IMR-90 (cell line): ENCODE results near the gene RABGAP1. TPM values are rescaled to one million over a fixed set of nuclear protein-coding genes. Genes with fewer than 3 reads are reported as not detected.

ENCODE experiments used
- ATAC-seq: fragments of 200-7000 bp; cut with Tn5 transposase; 2 replicates; pipeline ENCODE4 v1.9.1; 2020; ENCODE audit warnings: low read depth, mild to moderate bottlenecking, moderate library complexity
- BruUV-seq: library from RNA; stranded (reverse); fragments of 400-500 nt; replicated peaks from 2 replicates; lab custom pipeline; 2021; lab: Mats Ljungman, UMichigan
- CTCF ChIA-PET: fragments of 300-600 bp; formaldehyde crosslinking; extraction: SDS; loops from one replicate; lab custom pipeline; 2021; ENCODE audit warnings: antibody characterized with exemption; lab: Yijun Ruan, JAX
- POLR2A ChIA-PET: fragments of 300-600 bp; sonication (Branson Sonifier 250); formaldehyde crosslinking; loops from one replicate; lab custom pipeline; 2022; ENCODE audit warnings: antibody characterized with exemption; ENCODE audit not compliant: unreplicated experiment; lab: Charles Lee
- DNase-seq: peaks from one replicate; pipeline ENCODE4 v3.0.0; 2013
- H2AFZ ChIP-seq: replicated peaks from 2 replicates; pipeline ENCODE3; 2013; ENCODE audit warnings: low read length, mild to moderate bottlenecking; ENCODE audit not compliant: poor library complexity
- H2AK5ac ChIP-seq: 2 replicates; pipeline ENCODE4 v1.6.1; 2013; ENCODE audit warnings: low read depth, low read length, inconsistent platforms
- H2AK9ac ChIP-seq: replicated peaks from 2 replicates; pipeline ENCODE3; 2013; ENCODE audit warnings: mild to moderate bottlenecking, low read depth, low read length, moderate library complexity; ENCODE audit not compliant: poor library complexity
- H2BK120ac ChIP-seq: 2 replicates; pipeline ENCODE4 v1.6.1; 2013; ENCODE audit warnings: low read depth, low read length, inconsistent platforms
- H2BK15ac ChIP-seq: 3 replicates; pipeline ENCODE4 v1.6.1; 2013; ENCODE audit warnings: low read depth, low read length, inconsistent platforms
- H2BK20ac ChIP-seq: 2 replicates; pipeline ENCODE4 v1.6.1; 2013; ENCODE audit warnings: low read depth, mild to moderate bottlenecking, inconsistent platforms, low read length, moderate library complexity
- H2BK5ac ChIP-seq: 2 replicates; pipeline ENCODE4 v1.6.1; 2013; ENCODE audit warnings: mild to moderate bottlenecking, low read depth, low read length, inconsistent platforms; ENCODE audit not compliant: poor library complexity, severe bottlenecking
- H3K14ac ChIP-seq: replicated peaks from 2 replicates; pipeline ENCODE4 v1.6.1; 2013; ENCODE audit warnings: low read depth, low read length, inconsistent platforms
- H3K18ac ChIP-seq: 2 replicates; pipeline ENCODE4 v1.6.1; 2013; ENCODE audit warnings: low read depth, low read length, control low read depth
- H3K23ac ChIP-seq: 2 replicates; pipeline ENCODE4 v1.6.1; 2013; ENCODE audit warnings: low read depth, low read length, inconsistent platforms
- H3K27ac ChIP-seq: 2 replicates; pipeline ENCODE4 v1.5.1; 2013; ENCODE audit warnings: mild to moderate bottlenecking, control low read depth, low read length; ENCODE audit not compliant: insufficient read depth
- H3K27me3 ChIP-seq: 2 replicates; pipeline ENCODE4 v1.6.1; 2013; ENCODE audit warnings: low read length; ENCODE audit not compliant: control insufficient read depth, insufficient read depth
- H3K36me3 ChIP-seq: 2 replicates; pipeline ENCODE4 v1.6.1; 2013; ENCODE audit warnings: low read length, mixed read lengths; ENCODE audit not compliant: control insufficient read depth, insufficient read depth
- H3K4ac ChIP-seq: 2 replicates; pipeline ENCODE4 v1.6.1; 2013; ENCODE audit warnings: low read depth, low read length, inconsistent platforms
- H3K4me1 ChIP-seq: 2 replicates; pipeline ENCODE4 v1.6.1; 2013; ENCODE audit warnings: low read length, mixed read lengths; ENCODE audit not compliant: control insufficient read depth, insufficient read depth
- H3K4me2 ChIP-seq: 2 replicates; pipeline ENCODE4 v1.6.1; 2013; ENCODE audit warnings: low read depth, mild to moderate bottlenecking, control low read depth, low read length, moderate library complexity
- H3K4me3 ChIP-seq: 2 replicates; pipeline ENCODE4 v1.5.1; 2013; ENCODE audit warnings: low read depth, mild to moderate bottlenecking, control low read depth, low read length, moderate library complexity; ENCODE audit not compliant: insufficient read depth
- H3K56ac ChIP-seq: 2 replicates; pipeline ENCODE4 v1.6.1; 2013; ENCODE audit warnings: low read length, inconsistent platforms; ENCODE audit not compliant: insufficient read depth; ENCODE audit errors: extremely low read depth
- H3K79me1 ChIP-seq, 2 experiments: 2 replicates each; pipeline ENCODE4 v1.6.1; 2013; ENCODE audit warnings: low read length in 2 of 2, inconsistent platforms in 1 of 2, low read depth in 1 of 2
- H3K9ac ChIP-seq: 2 replicates; pipeline ENCODE4 v1.6.1; 2013; ENCODE audit warnings: low read depth, low read length, control low read depth
- H3K9me1 ChIP-seq: 2 replicates; pipeline ENCODE4 v1.6.1; 2013; ENCODE audit warnings: low read length, inconsistent platforms; ENCODE audit not compliant: insufficient read depth
- H3K9me3 ChIP-seq: 2 replicates; pipeline ENCODE4 v1.6.1; 2013; ENCODE audit warnings: low read length; ENCODE audit not compliant: control insufficient read depth, insufficient read depth
- H4K20me1 ChIP-seq: 2 replicates; pipeline ENCODE4 v1.6.1; 2013; ENCODE audit warnings: low read length, inconsistent platforms; ENCODE audit not compliant: insufficient read depth
- H4K5ac ChIP-seq: 2 replicates; pipeline ENCODE4 v1.6.1; 2013; ENCODE audit warnings: mild to moderate bottlenecking, low read depth, low read length, control low read depth
- H4K8ac ChIP-seq, 2 experiments: 2 replicates each; pipeline ENCODE4 v1.6.1; 2013; ENCODE audit warnings: low read depth in 2 of 2, low read length in 2 of 2, control low read depth in 1 of 2, inconsistent platforms in 1 of 2
- H4K91ac ChIP-seq: 2 replicates; pipeline ENCODE4 v1.6.1; 2013; ENCODE audit warnings: low read depth, low read length, inconsistent platforms; ENCODE audit not compliant: insufficient read depth
- CEBPB ChIP-seq: IDR thresholded peaks from 2 replicates; pipeline ENCODE4 v1.6.1; 2012; ENCODE audit warnings: low read depth, low read length, improper control_type of control experiment
- CHD1 ChIP-seq: IDR thresholded peaks from 2 replicates; pipeline ENCODE4 v1.6.1; 2012; ENCODE audit warnings: low read depth, low read length, improper control_type of control experiment
- FOS ChIP-seq: fragments of 150-350 bp; IDR thresholded peaks from 2 replicates; pipeline ENCODE4 v1.6.1; 2016; ENCODE audit warnings: low read depth, low read length
- MAZ ChIP-seq: IDR thresholded peaks from 2 replicates; pipeline ENCODE4 v1.6.1; 2012; ENCODE audit warnings: low read depth, mild to moderate bottlenecking, low read length, improper control_type of control experiment, moderate library complexity, borderline replicate concordance
- MXI1 ChIP-seq: IDR thresholded peaks from 2 replicates; pipeline ENCODE4 v1.6.1; 2012; ENCODE audit warnings: low read depth, mild to moderate bottlenecking, low read length, moderate library complexity, borderline replicate concordance
- POLR2A ChIP-seq: IDR thresholded peaks from 2 replicates; pipeline ENCODE4 v1.6.1; 2012; ENCODE audit warnings: mild to moderate bottlenecking, low read depth, low read length
- RAD21 ChIP-seq: IDR thresholded peaks from 2 replicates; pipeline ENCODE4 v1.6.1; 2012; ENCODE audit warnings: low read length, improper control_type of control experiment
- RCOR1 ChIP-seq: IDR thresholded peaks from 2 replicates; pipeline ENCODE4 v1.6.1; 2012; ENCODE audit warnings: mild to moderate bottlenecking, low read length, improper control_type of control experiment; ENCODE audit not compliant: insufficient replicate concordance
- RFX5 ChIP-seq: IDR thresholded peaks from 2 replicates; pipeline ENCODE4 v1.8.0; 2012; ENCODE audit warnings: low read depth, mild to moderate bottlenecking, low read length, moderate library complexity
- SMC3 ChIP-seq: fragments of 150-350 bp; IDR thresholded peaks from 2 replicates; pipeline ENCODE4 v1.6.1; 2016; ENCODE audit warnings: low read depth, mild to moderate bottlenecking, antibody characterized with exemption, low read length, moderate library complexity
- WGBS, 2 experiments: methylation state at CpG; one replicate each; pipeline versions ENCODE4 v1.1.5 to v1.1.7; 2013; ENCODE audit warnings: missing lambda C conversion rate in 2 of 2; ENCODE audit not compliant: insufficient read length in 1 of 2; ENCODE audit errors: extremely low coverage in 2 of 2; 5-methylcytosine and 5-hydroxymethylcytosine counted together
- dilution Hi-C: fragments of 300-500 bp; cut with HindIII; formaldehyde crosslinking; loops from one replicate; pipeline ENCODE4 v1.14.3; 2018; ENCODE audit warnings: low sequenced_read_pairs; ENCODE audit not compliant: unreplicated experiment
- in situ Hi-C: fragments of 300-500 bp; cut with MboI; formaldehyde crosslinking; loops from 3 replicates; pipeline ENCODE4 v1.14.3; 2019; ENCODE audit warnings: low sequenced_read_pairs, inconsistent platforms, mixed read lengths
- intact Hi-C: fragments of 100-400 bp; cut with micrococcal nuclease; formaldehyde crosslinking; loops from 2 replicates; pipeline ENCODE4 v1.10.0; 2022
- polyA plus RNA-seq, 3 experiments: library from polyadenylated mRNA; depleted of rRNA; stranded (reverse); fragments of >200 nt; gene quantifications; 2 replicates each; pipeline ENCODE4 v1.2.3, GENCODE V29; 2012; ENCODE audit warnings: low replicate concordance in 1 of 3
- total RNA-seq: library from RNA; depleted of rRNA; stranded (reverse); fragments of >200 nt; gene quantifications from 2 replicates; pipeline ENCODE4 v1.2.3, GENCODE V29; 2012
- TF ChIP-seq, protein P1 (sequence below): conservative IDR thresholded peaks from 2 replicates; pipeline ENCODE4 v1.5.1; 2012; ENCODE audit warnings: mild to moderate bottlenecking, low read depth, low read length, improper control_type of control experiment

Gene RABGAP1
- total and polyA plus RNA-seq, 2 of the 4 experiments (the other 2 are of a cell fraction), result 20.0 to 53.9 TPM

GRCh38 chr9:122922713-122923112 lies 18.1 kb upstream of the RABGAP1 start:
- Histone ChIP-seq H3K14ac (no peak overlapping the region), H3K4me2 (no peak overlapping the region), H3K18ac (no peak overlapping the region), H2AK5ac (no peak overlapping the region), H3K27me3 (no peaks in the 10 kb centered on the region), H3K23ac (no peak overlapping the region), H2BK15ac (no peak overlapping the region), H4K5ac (no peak overlapping the region), H3K56ac (no peak overlapping the region), H3K4me3 (no peak overlapping the region), H3K79me1 (peaks cover 25 to 32% of the 10 kb centered on the region in 2 experiments), H3K36me3 (peaks cover 14% of the 10 kb centered on the region), H4K8ac (no peak overlapping the region), H4K91ac (no peak overlapping the region), H2BK120ac (no peak overlapping the region), H3K9me1 (peaks cover 3% of the 10 kb centered on the region; the same call in 1 of the 2 replicates), H3K9ac (no peak overlapping the region), H2BK20ac (no peak overlapping the region), H3K9me3 (no peaks in the 10 kb centered on the region), H2BK5ac (no peak overlapping the region), H3K4me1 (no peaks in the 10 kb centered on the region), H3K4ac (no peak overlapping the region), H3K27ac (no peak overlapping the region), H2AK9ac (no peak overlapping the region), H4K20me1 (no peaks in the 10 kb centered on the region), H2AFZ (no peak overlapping the region)
- BruUV-seq, result no TSS peak
- in situ Hi-C loops, result no loop called here
- WGBS, 2 experiments, result 83% methylated on average over 1 of the region's 8 CpGs; no CpG with 5 or more reads in 1 of the 2 experiments
- dilution Hi-C loops, result no loop called here
- TF ChIP-seq, protein P1, sequence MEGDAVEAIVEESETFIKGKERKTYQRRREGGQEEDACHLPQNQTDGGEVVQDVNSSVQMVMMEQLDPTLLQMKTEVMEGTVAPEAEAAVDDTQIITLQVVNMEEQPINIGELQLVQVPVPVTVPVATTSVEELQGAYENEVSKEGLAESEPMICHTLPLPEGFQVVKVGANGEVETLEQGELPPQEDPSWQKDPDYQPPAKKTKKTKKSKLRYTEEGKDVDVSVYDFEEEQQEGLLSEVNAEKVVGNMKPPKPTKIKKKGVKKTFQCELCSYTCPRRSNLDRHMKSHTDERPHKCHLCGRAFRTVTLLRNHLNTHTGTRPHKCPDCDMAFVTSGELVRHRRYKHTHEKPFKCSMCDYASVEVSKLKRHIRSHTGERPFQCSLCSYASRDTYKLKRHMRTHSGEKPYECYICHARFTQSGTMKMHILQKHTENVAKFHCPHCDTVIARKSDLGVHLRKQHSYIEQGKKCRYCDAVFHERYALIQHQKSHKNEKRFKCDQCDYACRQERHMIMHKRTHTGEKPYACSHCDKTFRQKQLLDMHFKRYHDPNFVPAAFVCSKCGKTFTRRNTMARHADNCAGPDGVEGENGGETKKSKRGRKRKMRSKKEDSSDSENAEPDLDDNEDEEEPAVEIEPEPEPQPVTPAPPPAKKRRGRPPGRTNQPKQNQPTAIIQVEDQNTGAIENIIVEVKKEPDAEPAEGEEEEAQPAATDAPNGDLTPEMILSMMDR, result no peak
- TF ChIP-seq RAD21 (no peak), SMC3 (no peak), RFX5 (no peak), CHD1 (no peak), MXI1 (no peak), CEBPB (no peak), MAZ (no peak), FOS (no peak), RCOR1 (no peak), POLR2A (no peak)
- ChIA-PET POLR2A (no interaction called here), CTCF (no interaction called here)
- intact Hi-C loops, result no loop called here
- ATAC-seq, result no peak
- no peak for DNase-seq
